Skeletal muscle cell (primary cell): Measurements from ENCODE around the gene OAF.

ENCODE experiments used
- DNase-seq: peaks from one replicate; pipeline ENCODE4 v3.0.0-alpha.2; 2010; ENCODE audit warnings: low read depth
- H3K4me3 ChIP-seq: 2 replicates; pipeline ENCODE4 v1.5.1; 2011; ENCODE audit warnings: low read depth, mild to moderate bottlenecking, control low read depth, low read length, moderate library complexity

The OAF gene

DNA sequence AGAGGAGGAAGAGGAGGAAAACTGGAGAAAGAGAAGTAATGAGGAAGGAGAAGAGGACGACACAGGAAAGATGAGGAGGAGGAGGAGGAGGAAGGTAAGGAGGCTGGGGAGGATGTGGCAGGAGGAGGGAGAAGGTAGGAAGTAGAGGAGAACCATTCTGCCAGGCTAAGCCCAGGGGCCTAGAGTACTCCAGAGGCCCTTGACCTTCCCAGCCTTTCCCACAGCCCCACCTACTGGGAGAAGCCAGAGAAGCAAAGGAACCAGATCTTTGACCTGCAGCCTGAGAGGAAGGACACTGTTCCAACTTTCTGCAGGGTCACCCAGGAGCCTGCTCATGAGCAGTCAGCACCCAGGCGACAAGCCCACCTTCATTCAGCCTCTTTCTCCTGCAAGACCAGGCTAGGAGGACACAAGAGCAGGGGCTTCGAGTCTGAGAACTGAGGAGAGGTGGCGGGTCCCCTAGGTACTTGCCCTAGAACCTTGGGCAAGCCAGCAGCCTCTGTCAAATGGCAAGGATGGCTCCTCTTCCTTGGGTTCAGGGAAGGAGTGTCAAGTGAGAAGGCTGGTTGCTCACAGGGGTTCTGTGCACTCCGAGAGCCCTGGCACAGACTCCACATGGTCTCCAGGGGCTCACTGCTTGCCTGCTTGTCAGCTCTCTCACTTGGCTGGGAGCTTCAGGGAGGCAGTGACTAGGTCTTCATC lies 27.9 kb upstream of the OAF start:
- DNase-seq = no peak
- no peak overlapping the region for H3K4me3 ChIP-seq

DNA sequence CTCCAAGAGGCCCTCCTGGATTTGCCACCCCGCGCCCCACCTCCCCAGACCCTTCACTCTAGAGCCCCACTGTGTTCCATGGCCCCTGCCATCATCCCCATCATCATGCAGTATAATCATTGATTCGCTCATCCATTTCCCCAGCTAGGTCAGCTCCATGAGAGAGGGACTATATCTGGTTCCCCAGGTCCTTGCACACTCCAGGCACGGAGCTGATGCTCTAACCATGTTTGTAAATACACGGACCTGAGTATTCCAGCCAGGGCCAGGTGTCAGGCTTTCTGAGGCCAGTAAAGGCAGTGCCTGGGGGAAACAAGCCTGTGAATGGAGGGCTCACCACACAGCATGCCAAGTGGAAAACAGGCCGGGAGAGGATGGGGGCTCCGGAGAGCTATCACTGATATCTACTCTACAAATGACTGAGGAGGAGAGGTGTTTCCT lies 27.1 kb upstream of the OAF start:
- H3K4me3 ChIP-seq = no peak overlapping the region
- no peak for DNase-seq

DNA sequence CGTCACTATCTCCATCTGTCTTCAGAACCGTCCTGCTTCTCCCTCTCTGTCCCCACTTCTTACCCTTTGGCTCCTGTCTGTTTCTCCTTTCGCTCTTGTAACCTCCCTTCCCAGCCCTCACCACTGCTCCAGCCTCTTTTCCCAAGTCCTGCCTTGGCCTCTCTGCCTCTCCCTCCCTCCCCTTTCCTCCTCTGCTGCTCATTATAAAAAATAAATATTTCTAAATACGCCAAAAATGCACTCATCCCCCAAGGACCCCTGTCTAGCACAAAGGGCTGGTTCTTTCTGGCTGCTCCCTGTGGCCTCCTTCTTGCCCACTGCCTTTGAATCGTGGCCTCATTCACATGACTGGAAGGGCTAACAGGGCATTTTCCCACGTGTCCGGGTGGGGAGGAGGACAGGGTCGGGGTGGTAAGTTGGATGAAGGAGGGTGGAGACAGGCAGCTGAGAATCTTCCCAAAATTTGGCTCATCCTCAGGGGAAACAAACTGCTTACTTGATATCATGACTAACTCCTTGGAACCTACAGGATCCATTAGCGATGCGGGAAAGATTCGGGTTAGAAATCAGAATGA lies 26.4 kb upstream of the OAF start:
- DNase-seq = no peak

DNA sequence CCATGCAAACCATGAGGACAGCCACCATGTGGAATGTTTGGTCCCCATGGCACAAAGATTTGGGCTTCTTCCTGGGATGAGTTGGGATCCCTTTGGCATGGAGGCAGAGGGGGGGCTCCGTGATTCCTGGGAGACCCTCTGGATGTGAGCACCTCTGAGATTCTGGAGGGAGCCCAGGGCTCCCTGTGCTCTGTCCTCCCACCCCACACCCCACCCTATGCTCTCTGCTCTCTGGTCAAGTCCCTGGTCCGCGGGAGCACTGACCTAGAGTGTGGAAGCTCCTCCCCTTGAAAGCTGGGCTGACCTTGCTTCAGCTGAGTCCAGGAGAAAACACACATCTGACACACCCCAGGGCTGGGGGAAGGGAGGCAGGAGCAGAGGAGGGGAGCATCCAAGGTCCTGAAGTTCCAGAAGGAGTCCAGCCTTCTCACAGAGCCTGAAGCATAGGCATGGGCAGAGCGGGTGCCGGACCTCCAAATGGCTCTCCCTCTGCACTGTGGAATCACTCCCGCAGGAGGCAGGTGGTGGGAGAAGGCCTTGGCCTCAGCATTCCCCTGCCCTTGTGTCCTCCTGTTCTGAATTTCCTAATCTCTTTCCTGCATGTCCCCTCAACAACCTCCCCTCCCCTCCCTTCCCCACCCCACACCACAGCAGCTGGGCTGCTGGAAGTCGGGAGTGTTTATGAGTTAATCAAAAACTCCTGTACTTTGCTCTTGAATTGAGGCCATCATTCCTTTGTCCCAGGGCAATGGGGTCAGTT lies 25.7 kb upstream of the OAF start:
- DNase-seq = no peak
- no peak overlapping the region for H3K4me3 ChIP-seq

More for the DNA sequence above, 26.4 kb upstream of the OAF start:
- no peak overlapping the region for H3K4me3 ChIP-seq

DNA sequence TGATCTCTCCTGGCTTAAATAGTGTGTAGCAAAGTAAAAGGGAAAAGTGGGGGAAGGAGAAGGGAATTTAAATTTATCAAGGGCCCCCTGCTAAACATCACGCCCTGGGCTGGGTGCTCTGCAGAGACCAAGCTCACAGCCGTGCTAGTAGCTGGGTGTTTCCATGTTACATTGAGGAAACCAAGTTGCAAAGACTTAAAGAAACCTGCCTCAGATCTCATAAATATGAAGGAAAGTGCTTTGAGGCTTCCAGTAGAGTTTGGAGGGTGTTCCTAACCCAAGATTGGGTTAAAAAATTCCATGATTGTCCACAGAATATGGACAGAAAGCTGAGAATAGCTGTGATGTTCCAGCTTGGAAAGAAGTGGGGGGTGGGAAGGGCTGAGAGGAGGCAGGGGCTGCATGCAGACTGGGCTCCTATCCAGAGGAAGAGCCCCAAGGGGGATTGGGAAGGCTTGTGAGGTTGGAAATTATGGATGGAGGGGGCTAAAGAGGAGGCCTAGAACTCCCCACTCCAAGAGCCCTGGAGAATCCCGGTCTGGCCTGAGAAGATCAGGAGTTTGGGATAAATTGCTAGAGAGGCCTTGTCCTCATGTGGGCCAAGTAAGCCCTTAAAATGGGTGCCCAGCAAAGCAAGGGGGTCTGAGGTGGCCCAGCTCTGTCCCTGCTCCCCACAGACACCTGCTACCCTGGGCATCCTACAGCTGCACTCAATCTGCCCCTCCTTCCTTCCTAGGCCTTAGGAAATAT lies 25.0 kb upstream of the OAF start:
- H3K4me3 ChIP-seq = no peak overlapping the region
- DNase-seq = no peak

DNA sequence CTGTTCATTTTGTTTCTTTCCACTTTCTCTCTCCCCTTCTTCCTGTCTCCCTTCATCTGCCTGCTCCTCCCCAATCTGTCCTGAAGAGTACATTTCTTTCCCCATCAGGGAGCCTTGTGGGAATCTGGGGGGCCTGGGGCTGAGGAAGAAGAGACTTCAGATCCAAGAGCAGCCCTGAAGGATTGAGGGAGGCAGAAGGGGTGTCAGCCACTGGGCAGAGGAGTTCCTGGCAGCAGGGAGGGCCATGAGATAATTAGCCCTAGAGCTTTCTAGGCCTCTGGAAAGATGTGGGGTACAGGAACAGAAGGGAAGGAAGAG lies 24.4 kb upstream of the OAF start:
- no peak for DNase-seq
- no peak overlapping the region for H3K4me3 ChIP-seq

DNA sequence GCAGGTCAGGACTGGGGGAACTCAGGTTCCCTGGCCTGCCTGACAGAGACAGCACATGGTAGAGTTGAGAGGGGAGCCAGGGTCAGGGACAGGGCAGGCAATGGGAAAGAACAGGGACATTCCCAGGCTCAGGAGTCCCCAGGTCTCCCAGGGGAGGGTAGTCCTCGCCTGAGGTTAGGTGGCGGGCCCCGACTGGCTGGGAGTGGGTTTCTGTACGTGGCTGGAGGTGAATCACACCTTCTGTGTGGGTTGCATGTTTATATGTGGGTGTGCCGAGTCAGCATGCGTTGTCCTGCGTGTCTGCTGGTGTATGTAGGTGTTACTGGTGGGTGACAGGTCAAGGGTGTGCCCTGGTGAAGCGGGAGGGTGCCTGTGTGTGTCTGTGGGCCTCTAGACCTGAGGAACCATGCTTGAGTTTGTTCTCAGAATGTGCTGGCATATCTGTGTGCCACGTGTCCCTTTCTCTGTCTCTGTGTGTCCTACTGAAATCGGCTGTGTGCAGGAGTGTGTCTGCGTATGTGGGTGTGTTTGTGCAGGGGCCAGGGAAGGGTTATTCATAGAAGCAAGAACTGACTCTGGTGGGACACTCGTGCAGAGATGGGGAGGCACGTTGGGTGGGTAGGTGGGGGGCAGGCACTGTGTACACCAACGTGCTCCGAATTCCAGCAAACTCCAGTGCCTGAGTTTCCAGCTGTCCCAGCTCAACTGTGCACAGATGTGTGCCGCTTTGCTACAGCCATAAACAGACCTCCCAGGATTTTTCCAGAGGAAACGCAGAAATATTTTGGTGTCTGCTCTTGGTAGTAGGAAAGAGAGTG lies 23.8 kb upstream of the OAF start:
- no peak overlapping the region for H3K4me3 ChIP-seq
- DNase-seq = no peak

DNA sequence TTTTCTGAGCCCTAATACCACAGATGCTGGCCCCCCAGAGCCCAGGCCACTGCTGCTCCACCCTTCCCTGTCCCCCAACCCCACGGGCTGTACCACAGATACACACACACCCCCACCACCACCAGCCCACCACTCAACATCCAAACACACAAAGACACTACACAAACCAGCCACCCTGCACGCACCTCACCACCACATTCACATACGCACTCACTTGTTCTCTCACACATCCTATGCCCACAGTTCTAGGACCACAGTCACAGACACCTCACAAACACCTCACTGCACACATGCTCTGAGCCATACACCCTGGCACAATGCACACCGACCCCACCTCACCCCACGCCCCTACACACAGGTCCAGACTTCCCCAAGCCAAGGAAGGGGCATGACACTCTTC lies 22.5 kb upstream of the OAF start:
- DNase-seq = no peak
- no peak overlapping the region for H3K4me3 ChIP-seq

DNA sequence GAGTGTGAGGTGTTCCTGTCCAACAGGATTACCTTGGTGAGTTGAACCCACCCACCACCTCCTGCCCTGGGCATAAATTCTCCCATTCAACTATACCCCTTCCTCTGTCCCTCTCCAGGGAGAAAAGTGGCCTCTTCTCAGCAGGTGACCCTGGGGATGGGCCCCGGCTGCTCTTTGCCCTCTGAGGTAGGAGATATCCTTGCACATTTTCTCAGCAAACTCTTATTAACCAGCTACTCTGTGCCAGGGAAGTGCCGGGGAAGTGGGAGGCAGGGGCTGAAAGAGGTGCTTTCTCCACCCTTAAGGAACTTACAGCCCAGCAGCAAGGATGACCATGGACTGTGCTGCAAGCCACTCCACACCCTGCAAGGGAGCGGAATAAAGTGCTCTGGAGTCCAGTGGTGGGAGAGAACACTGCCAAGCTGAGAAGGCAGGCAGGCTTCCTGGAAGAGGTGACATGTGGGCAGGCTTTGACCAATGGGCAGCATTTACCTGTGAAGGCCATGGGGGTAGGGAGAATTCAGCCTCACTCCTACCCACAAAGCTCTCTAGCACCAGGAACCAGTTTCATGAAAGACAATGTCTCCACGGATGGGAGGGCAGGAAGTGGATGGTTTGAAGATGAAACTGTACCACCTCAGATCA lies 21.9 kb upstream of the OAF start:
- no peak overlapping the region for H3K4me3 ChIP-seq
- no peak for DNase-seq

DNA sequence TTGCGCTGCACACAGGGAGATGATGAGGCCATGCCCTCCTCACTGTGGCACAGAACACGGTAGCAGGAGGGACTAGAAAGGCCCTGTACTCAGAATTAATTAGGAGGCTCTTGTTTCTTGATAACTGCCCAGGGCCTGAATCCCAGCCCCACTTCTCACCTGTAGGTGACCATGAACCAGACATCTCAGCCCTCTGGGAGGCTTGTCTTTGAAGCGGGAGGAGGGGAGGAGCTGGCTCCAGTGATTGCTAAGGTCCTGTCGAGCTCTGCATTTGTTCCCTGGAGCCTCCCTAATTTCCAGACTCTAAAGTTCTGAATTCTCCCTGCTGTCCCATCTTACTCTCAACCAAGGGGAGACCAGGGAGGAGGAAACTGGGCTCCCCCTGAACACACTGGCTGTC lies 19.8 kb upstream of the OAF start:
- DNase-seq = no peak

DNA sequence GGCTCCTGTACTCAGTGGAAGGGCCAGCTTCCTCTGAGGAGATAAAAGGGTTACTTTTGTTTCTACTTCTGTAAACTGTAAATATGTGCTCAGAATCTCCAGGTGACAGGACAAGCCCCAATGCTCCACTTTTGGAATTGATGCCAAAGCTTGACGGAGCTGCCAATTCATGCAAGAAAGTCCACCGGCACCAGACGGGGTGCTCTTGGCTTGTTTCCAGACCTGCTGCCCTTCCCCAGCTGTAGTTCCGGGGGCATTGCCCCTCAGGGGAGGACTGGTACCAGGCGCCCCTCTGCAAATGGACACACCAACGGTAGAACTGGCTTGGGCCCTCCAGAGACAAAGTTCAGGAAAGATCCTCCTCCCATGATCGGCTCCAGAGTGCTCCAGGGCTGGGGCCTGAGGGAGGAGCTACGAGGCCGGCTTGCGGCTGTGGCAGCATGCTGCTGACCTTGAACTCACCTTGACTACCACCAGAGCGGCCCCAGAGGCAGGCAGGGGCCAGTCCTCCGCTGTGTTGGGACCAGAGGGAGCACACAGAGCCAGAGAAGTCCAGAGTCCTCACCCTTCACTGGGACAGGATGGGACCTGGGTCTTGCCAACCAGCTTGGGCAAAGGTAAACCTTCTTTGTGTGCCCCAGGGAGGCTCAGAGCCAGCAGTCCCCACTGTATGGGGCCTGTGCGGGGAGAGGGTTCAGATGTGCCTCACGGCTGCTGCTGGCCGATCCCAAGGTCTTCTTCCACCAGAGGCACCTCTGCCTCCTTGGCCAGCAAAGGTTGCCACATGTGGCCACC lies 17.8 kb upstream of the OAF start:
- DNase-seq = no peak
- H3K4me3 ChIP-seq = no peak overlapping the region

More for the DNA sequence above, 19.8 kb upstream of the OAF start:
- H3K4me3 ChIP-seq = no peak overlapping the region

DNA sequence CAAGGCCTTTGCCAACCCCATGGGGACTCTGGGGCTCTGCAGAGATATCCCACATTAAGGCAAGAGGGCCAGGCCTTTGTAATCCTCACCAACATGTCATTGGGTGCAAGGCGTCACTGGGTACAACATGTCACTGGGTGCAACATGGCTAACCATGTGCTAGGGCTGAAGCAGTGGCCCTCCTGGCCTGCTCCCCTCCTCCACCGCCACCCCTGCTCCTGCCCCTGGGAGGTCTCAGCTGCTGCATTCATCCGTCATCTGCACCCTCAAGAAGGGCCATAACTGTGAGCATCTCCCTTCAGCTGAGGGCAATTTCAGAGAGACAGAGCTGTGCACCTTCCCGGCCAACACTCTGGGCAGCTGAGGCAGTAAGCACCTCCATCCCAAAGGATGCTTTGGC lies 16.7 kb upstream of the OAF start:
- DNase-seq = no peak
- no peak overlapping the region for H3K4me3 ChIP-seq

DNA sequence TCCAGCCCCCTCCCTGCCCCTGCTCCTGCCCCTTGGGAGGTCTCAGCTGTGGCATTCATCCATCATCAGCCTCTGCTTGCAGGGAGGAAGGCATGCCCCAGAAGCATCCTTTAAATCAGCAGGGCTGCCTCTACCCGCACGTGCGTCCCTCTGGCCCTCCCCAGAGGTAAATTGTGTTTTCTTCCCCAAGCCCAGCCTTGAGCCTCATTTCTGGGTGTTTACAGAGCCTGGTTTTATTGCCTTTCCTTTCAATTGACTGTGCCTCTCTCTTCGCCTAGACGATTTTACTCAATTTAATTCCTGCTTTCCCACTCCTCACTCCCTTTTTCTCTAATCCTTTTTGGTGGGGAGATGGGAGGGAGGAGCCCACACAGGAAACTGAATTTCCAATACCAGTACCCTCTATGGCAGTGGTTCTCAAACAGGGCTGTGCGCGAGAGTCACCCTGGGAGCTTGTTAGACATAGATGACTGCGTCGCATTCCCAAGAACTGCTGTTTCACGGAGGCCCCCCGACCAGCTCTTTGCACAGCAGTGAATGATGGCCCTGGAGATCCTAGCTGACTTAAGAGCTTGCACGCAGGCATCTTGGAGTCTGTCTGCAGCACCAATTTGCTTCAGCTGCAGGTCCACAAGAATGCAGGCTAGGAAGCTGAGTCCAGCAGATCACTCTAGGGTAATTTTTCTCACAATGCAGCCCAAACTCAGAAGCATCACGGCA lies 15.1 kb upstream of the OAF start:
- DNase-seq = no peak
- H3K4me3 ChIP-seq = no peak overlapping the region

DNA sequence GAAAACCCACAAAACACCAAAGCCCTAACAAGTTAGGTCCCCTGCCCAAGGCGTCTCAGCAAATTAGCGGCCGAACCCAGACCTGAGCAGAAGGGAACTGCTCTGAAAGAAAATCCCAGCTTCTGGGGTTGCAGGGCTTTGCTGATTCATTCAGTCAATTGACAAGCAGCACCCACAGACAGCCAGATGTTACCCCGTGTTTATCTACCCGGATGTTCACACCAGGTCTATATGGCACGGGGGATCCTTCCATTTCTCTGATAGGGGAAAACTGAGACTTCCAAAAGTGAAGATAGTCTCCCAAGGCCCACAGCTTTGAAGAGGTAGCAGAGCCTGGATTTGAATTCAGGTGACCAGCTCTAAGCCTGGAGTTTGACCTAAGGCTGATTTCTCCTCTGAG lies 14.0 kb upstream of the OAF start:
- H3K4me3 ChIP-seq = no peak overlapping the region
- DNase-seq = no peak

DNA sequence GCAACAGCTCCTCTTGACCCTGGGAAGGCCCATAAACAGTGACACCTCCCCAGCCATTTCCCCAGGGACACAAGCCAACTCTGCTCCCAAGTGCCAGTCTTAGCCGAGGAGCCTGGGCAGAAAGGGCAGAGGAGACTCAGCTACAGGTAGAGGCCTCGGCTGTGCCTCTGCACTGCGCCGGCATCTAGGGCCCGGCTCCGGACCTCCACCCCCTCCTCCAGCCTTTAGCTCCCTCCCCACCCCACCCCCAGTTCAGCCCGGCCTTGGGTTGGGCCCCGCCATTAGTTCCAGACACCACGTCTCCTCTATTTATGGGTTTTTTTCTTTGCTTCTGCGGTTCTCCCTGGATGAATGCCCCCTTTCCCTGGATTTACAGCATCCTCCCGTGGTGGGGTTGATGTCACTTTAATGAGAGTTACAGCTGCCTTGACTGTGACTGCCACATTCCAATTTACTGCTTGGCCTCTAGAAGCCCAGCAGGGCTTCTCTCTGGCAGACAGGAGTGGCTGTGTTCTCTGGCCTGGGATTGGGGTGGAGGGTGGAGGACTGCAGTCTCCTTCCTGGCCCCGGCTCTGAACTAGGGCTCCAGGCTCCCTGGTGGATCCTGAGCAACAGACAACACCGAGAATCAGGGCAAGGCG lies 13.5 kb upstream of the OAF start:
- no peak overlapping the region for H3K4me3 ChIP-seq
- no peak for DNase-seq

DNA sequence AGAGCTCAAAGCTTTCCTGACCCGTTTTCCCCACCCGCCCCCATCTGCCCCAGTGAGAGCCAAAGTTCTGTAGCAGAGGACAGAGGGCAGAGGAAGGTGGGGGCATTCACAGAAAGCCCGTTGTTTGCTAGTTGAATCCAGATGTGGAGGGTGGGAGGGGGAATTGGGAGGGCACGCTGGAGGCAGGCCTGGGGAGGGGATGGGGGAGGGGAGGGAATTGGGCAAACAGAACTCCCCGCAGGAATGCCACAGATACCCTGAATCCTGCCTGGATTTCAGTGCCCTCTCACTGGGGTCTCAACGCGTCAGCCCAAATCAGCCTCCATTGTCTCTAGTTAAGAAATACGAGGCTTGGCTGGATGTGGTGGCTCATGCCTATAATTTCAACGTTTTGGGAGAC lies 12.9 kb upstream of the OAF start:
- no peak overlapping the region for H3K4me3 ChIP-seq
- no peak for DNase-seq

DNA sequence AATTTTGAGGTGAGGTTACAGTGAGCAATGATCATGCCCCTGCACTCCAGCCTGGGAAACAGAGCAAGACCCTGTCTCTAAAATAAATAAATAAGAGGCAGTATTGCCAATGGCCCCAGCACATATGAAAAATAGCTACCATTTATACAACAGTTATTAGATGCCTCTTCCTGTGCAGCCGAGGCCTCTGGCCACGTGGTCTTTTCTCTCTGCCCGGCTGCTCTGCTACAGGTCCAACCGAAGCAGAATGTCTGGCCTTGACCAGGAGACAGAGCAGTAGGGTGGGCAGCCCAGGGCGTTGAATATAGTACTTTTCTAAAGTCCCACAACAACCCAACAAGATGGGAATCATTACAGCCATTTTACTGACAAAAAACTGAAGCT lies 12.4 kb upstream of the OAF start:
- DNase-seq = no peak
- H3K4me3 ChIP-seq = no peak overlapping the region
